ENCODE measurements around the gene OXSM.
A peak's percentile ranks its signal among the peaks of the same experiment; 100 is the strongest.

OXSM gene

DNA sequence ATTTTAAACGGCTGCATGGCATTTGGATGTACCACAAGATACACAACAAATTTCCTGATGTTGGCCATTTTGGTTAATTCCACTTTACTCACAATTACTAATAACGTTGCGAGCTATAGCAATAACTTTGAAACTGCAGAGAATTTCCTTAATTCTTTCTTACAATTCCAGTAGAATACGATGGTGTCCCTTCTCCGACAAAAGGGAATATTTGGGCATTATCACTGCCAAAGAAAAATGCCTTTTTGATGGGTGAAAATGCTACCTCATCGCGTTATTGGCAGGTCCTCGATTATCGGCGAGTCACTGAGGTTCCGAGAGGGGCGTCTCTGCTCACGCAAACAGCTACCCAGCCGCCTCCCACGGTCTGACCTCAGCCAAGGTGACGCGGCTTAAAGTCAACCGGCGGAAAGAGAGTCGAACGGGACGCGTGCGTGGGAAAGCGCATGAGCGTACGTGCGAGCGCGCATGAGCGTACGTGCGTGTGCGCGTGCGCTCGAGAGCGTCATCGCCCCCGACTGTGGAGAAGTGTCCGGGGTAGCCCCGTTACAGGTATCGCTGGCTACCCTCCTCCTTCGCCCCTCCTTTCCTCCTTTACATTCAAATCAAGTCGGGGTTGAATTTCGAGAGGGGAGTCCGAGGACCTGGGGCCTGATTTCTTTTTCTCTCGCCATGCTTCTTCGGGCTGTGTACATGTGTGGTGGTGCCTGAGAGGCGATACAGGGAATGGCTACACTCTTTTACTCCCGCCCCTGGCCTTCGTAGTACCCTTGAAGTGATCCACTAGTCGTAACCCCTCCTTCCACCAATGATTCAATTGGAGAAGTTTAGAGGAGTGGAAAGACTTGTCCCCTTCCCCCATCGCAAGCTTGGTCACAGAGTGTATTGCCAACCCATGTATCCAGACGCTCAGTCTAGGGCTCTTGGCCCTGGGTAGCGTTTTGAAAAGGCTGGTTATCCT, at the start of gene OXSM:
TSS of gene OXSM (plus strand) at position 495 of the 961 bp plus-strand sequence. CDS start 931 bp downstream, outside the sequence.
- peak; percentile 89 for DNase-seq (ENCODE audit: low read depth, low spot score)

DNA sequence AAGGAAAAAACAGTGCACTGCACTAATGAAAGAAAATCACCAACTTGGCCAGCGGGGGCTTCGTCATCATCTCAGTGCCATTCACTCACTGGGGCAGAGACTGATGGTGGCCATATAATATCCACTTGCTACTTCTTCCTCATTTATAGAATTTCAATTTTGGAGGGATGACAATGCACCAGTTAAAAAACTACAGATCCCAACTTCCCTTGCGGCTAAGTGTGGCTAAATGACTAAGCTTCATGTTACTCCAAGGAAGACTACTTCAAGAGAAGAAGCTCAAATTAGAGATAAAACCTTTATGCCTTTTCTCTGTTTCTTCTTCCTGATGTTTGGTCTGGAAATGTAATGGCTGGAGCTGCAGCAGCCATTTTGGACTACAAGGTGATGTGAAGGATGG, 45.4 kb upstream of the OXSM start:
- no peak for DNase-seq (ENCODE audit: low read depth, low spot score)

DNA sequence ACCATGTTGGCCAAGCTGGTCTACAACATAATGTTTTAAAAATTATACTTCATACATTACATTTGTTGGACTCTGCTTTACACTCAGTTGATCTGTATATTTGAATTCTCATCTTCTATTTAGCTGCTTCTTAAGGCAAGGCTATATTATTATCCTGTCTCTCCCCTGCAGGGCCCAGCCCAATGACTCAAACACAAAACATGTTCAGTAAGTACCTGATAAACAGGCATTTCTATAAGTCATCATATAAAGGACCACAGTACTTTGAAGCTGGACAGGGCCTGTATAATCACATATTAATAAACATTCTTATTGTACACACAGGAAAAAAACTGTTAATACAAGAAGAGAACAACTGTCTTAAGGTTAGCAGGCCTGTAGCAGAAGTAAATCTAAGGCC, 42.9 kb upstream of the OXSM start:
- no peak for DNase-seq (ENCODE audit: low read depth, low spot score)

DNA sequence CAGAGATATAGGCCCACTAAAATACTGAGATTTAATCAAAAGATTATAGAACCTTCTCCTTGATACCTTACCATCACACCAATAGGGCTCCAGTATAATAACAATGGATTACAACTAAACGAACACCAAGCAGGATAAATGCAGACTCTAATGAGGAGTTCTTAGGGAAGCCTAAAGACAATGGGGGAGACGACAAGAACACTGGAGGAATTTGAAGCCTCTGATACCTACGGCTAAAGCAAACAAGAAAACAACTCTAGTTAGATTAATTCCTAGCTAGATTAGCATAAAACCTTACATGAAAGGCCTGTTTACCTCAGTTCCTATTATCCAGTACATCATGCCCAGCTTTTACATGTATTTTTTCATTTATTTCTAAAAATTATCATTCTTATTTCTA, 41.7 kb upstream of the OXSM start:
- DNase-seq (ENCODE audit: low read depth, low spot score), result no peak

DNA sequence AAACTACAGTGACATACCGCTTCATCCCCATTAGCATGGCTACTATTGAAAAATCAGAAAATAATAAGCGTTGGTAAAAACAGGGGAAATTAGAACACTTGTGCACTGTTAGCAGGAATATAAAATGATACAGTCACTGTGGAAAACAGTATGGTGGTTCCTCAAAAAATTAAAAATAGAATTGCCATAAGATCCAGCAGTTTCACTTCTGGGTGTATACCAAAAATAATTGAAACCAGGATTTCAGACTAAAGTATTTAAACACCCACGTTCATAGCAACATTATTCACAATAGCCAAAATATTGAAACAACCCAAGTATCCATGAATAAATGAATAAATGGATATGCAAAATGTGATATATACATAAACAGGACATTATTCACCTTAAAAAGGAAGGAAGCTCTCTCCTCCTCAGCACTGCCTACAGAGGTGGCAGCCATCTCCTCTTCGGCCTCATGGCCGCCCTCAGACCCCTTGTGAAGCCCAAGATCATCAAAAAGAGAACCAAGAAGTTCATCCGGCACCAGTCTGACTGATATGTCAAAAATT, 40.8 kb upstream of the OXSM start:
- no peak for DNase-seq (ENCODE audit: low read depth, low spot score)

DNA sequence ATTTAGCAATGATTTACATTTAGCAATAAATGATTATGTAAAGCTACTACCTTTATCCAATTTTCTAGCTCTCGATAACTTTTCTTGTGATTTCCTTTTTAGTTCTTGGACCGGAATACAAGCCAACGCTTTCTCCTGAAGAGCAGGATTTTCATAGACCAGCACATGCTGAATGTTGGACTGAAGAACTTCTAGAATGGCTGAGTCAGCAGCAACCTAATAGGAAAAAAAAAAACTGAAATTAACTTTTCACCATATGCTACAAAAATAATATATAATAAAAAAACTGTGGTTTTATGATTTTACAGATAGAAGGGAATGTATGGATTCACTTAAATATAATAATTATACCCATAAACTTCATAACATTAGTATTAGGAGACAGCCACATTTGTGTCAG, 38.8 kb upstream of the OXSM start:
- no peak for DNase-seq (ENCODE audit: low read depth, low spot score)

DNA sequence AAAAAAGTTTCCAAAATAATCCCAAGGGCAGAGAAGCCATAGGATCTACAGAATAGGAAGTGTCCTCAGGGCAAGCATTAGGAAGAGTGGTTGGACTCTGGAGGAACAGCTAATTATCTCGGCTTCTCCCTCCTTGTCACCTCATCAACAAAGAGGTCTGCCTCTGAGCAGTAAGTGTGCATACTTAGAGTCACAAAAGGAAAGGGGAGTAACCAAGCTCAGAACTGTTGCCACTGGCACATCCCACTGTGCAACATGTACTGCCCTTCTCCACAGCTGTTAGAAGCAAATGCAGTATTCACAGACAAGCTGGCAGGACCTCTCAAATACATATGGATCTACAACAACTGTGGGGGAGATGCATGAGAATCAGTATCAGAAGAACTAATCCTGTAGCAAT, 38.2 kb upstream of the OXSM start:
- DNase-seq (ENCODE audit: low read depth, low spot score), result no peak

DNA sequence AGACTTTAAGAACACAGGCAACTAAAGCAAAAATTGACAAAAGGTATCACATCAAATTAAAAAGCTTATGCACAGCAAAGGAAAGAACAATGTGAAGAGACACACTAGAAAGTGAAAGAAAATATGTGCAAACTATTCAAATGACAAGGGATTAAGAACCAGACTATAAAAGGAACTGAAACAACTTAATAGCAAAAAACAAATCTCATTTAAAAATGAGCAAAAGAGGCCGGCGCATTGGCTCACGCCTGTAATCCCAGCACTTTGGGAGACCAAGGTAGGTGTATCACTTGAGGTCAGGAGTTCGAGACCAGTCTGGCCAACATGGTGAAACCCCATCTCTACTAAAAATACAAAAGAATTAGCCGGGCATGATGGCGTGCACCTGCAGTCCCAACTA, 21.0 kb upstream of the OXSM start:
- no peak for DNase-seq (ENCODE audit: low read depth, low spot score)

DNA sequence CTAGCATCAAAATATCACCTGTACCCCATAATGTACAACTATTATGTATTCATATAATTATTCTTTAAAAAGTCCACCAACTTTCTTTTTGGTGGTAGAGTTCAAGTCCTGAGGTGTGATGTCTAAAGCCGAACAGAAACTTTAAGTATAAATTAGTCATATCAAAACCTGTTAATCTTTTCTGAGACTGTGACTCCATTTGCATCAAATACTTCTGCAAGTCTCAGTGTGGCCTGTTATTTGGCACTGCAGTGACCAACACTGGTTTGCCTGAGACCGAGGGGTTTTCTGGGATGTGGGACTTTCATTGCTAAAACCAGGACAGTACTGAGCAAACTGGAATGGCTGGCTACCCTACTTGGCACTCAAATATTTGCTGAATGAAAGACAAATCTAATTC, 14.0 kb upstream of the OXSM start:
- no peak for DNase-seq (ENCODE audit: low read depth, low spot score)

DNA sequence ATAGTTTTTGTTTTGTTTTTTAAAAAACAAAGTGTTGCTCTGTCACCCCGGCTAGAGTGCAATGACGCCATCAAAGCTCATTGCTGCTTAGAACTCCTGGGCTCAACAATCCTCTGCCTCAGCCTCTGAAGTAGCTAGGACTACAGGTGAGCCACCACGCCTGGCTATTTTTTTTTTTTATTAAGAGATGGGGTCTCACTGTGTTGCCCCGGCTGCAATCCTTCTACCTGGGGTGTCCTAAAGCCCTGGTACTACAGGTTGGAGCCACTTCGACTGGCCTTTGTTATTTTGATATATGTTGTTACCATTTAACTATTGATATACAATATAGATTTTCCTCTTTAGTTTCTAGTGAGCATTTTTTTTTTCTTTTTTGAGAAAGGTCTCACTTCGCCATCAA, 9.3 kb upstream of the OXSM start:
- no peak for DNase-seq (ENCODE audit: low read depth, low spot score)

DNA sequence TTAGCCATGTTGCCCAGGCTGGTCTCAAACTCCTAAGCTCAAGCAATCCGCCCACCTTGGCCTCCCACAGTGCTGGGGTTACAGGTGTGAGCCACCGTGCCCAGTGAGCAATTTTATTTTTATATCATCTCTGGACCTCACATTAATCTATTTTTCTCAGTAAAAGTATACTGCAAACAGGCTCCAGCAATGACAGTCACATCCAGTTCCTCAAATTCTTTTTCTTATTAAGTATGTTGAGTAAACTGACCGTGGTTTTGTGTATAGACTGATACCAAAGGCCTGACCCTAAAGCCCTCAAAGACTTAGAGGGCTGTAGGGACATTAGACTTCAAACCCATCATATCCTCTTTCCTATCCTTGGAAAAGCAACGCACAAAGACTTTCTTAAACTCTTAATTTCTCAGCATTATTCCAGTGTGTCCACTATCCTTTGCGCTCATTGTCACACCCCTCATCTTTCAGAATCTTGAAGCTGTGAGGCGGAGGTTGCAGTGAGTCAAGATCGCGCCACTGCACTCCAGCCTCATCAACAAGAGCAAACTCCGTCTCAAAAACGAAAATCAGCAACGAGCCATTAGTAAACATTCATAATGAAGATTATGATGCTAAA, 8.6 kb upstream of the OXSM start:
- no peak for DNase-seq (ENCODE audit: low read depth, low spot score)

DNA sequence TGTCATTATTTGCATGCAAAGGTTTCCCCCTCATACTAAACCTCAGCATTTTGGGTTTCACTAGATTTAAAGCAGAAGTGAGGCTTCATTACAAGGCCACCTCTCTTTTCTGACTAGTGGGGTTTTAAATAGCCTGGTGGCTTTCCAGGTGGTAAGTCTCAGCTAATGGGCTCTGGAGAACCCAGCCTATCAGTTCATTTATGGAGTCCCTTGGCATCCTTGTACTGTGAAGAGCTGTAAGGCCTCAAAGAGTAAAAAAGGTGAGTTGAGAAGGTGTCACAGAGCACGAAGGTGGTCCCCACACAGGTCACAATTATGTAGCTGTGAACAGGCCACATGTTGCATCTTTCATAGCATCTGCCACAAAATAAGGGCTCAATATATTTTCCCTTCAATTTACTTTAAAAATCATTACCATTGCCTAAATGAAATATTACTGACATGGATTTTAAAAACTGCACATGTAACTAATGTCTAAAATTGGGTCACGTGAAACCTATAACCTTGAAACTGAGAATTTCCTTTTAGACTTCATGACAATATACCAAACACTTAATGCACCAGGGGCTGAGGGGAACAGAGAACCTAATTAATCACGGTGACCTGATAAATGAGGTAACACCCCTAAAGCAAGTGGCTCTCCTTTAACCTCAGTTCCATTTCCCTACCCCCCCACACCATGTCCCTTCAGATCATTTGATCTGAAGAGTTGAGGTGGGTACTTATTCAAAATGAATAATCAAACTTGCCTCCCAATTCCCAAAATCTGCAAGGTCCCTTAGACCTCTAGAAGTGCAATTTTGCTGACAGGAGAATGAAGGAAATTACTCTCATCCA, 7.9 kb upstream of the OXSM start:
- no peak for DNase-seq (ENCODE audit: low read depth, low spot score)

DNA sequence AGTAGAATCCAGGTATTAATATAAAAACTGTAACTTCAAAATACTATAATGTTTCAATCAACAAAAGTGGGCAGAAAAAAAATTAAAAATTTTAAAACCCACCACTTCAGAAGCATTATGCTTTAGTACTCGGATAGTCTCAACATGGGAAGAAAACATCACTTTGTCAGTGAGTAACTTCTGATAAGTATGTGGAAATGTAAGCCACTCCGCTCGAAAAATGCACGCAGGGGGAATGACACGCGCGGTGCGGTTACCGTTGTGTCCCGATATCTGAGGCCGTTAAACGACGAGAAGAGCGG, 7.3 kb upstream of the OXSM start:
- no peak for DNase-seq (ENCODE audit: low read depth, low spot score)

DNA sequence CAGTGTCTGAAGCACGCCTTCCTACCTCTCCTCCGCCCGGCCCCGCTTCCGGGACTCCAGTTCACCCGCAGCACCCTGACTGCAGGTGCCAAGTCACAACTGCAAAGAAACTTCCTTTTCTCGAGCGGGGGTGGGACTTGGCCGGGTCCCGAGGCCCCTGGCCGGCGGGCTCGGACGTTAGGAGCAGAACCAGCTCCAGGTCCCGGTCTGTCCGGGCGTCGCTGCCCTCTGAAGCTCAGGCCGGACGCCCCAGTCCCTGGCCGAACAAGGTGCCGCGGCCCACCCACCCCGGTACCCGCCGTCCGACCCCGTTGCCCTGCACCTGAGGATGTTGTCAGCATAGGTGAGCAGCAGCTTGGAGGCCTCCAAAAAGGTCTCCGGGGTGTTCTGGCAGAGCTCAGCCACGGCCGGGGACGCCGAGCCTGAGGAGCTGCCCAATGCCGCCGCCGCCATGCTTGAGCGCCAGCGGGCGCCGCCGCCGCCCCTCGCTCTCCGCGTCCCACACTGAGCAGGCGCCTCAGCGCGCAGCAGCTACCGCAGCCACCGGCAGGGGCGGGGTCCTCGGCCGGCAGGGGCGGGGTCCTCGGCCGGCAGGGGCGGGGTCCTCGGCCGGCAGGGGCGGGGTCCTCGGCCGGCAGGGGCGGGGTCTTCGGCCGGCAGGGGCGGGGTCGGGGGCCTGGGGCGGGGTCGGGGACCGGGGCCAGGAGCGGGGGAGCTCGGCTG, 6.8 kb upstream of the OXSM start, which contains the start of gene NGLY1:
TSS of gene NGLY1 (minus strand) at position 506 of the 723 bp plus-strand sequence. CDS start at position 453, 53 bp downstream.
- DNase-seq (ENCODE audit: low read depth, low spot score), result peak; percentile 64

DNA sequence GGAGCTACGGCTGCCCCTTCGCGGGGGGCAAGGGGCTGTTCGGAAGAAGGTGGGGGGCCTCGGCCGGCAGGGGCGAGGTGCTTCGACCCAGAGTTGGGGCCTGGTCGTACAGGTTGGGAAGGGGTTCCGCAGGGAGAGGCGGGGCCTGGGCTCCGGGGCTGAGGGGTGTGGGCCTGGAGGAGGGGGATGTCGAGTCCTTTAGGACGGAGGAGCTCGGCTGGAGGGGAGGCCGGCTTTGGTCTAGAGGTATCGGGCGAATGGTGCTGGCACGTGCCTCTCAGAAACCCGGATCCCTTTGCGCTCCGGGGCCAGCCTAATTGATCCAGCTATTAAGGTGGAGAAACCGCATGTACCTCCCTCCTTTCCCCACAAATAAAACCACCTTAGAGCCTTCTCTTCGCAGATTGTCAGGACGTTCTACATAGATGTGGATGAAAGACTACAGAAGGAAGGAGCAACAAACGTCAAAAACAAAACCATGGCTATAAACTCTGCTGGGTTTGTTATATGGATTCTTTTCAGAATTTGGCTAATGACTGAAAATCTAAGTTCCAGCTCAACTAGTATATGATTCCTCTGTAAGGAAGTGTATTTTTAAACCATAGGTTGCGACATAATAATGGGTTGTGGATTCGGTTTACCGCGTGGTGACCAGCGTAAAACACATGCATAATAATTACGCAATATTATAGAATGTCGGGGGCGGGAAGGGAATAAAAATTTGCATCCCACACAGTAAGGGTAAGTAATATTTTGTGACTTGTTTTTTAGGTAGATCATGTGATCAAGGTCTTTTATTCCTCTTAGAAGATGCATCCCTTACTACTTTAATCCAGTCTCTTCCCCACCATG, 6.0 kb upstream of the OXSM start:
- DNase-seq (ENCODE audit: low read depth, low spot score), result no peak

DNA sequence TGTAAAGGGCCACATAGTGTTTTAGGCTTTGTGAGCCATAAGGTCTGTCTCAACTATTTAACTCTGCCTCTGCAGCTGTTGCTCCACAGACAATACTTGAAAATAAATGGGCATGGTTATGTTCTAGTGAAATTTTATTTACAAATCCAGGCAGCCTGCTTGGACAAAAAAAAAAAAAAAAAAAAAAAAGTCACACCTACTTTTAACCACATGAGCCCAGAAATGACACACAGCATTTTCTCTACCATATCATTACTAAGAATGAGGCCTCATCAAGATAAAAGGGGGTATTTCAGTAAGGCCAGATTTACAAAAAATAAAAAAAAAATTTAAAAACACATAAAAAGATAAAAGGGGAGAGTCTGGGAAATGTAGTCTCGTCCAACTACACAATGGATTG, 4.9 kb upstream of the OXSM start:
- no peak for DNase-seq (ENCODE audit: low read depth, low spot score)

DNA sequence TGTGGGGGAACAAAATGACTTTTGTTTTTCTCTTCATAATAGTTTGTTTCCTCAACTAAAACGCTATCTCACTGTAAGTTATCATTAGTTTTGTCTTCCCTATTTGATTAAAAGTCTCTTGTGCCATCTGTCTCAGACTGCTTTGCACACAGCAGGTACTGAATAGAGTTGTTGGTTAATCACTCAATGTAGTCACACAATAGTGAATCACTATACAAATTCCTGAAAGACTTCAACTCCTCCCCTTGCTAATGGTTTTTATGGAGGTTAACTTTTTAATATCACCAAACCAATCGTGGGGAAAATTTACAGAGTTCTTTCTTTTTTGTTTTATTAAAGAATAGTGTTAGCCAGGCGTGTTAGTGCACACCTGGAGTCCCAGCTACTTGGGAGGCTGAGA, 4.1 kb upstream of the OXSM start:
- DNase-seq (ENCODE audit: low read depth, low spot score), result no peak

DNA sequence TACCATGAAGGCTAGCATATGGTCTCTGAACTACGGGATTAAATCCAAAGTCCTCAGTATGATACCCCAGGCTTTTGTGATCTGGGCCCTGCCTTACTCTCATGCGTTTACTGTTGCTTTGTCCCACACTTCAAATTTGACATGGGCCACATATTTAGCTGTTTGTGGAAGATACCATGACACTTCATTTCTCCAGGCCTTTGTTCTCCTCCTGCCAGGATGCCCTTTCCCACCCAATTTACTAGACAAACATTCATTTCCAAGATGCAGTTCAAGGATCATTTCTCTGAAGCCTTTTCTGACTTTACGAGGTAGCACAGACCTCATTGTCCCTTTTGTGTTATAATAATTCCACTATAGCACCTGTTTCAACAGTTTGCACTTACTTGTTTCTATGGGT, 2.2 kb upstream of the OXSM start:
- DNase-seq (ENCODE audit: low read depth, low spot score), result no peak

DNA sequence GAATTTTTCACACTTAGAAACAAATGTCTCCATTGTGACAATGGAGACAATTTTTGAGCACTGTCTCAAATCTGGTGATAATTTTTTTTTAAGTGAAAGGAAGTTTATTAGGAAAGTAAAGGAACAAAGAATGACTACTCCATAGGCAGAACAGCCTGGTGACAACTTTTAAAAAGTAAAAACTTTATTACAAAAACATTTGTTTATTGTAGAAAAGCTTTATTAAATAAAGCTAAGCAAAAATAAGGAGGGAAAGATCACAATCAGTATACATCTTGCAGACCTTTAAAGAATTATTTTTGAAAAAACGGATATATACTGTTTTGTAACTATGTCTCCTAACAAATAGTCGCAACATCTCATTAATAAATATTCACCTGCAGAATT, 688 bp upstream of the OXSM start:
- no peak for DNase-seq (ENCODE audit: low read depth, low spot score)

DNA sequence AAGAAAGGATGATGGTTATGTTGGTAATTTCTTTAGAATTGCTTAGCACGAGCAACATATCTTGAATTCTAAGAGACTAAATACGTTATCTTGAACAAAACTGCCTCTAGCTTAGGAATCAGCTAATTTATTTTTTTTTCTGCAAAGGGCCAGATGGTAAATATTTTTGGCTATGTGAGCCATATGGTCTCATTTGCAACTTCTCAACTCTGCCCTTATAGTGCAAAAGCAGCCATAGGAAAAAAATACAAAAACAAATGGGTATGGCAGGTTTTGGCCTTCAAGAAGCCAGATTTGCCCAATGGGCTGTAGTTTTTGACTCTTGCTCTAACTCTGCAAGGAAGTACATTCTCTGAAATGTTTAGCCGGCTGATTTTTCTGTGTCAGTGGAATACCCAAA, 11.9 kb downstream of the OXSM start:
- DNase-seq (ENCODE audit: low read depth, low spot score), result no peak

Data from activated naive CD8-positive, alpha-beta T cell treated with anti-CD3 and anti-CD28 coated beads, Interleukin-2, amount 50 U/mL, for 16 hours (primary cell).